ENCODE results near the gene PRKCI.
"Not testable (repeated sequence)": the region's sequence is repeated elsewhere in the genome, so short reads cannot be mapped to it uniquely, and the experiment has no call there.

PRKCI gene

DNA sequence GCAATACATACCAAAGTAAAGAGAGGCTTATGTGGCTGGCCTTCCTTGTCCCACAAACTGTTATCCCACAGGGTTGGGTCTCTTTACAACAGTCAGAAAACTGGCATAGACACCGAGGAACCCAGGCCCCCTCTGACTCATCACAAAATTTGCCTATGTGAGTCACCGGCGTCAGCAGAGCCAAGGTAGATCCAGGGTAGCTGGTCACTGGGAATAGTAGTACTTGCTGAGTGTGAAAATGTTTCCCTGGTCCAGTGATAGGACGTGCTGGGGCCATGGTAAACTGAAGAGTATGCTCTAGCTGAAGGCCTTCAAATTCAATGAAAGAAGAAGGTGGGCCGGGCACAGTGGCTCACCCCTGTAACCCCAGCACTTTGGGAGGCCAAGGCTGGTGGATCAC is 108.1 kb downstream of the PRKCI start:
- H3K9me3 Mint-ChIP-seq, result no peaks in the 10 kb centered on the region

DNA sequence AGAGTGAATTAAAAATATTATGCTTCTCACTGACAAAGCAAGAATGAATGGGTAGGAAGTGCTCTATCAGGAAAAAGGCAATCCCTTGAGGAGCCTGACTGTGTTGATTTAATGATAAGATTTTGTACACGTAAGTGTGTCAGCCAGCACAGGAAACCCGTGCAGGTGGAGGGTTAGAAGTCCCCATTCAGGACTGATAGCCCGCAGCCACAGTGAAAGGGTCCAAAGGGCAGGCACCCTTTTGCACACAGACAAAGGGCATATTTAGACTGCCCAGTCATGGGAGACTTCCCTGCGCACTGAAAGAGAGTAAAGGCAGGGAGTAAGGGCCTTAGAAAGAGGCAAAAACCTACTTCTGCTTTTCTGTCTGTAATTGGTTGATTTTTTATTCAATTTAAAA is 108.9 kb downstream of the PRKCI start:
- Mint-ChIP-seq H3K4me1 (ENCODE audit: low read depth) (no peaks in the 10 kb centered on the region), H3K27me3 (no peaks in the 10 kb centered on the region), H3K27ac (no peak overlapping the region), H3K9me3 (no peaks in the 10 kb centered on the region), H3K4me3 (no peak overlapping the region), H3K36me3 (ENCODE audit: low read depth) (no peaks in the 10 kb centered on the region)
- no peak for DNase-seq

More for the DNA sequence above, 108.1 kb downstream of the PRKCI start:
- Mint-ChIP-seq H3K4me1 (ENCODE audit: low read depth) (no peaks in the 10 kb centered on the region), H3K27me3 (no peaks in the 10 kb centered on the region), H3K4me3 (no peak overlapping the region), H3K36me3 (ENCODE audit: low read depth) (no peaks in the 10 kb centered on the region), H3K27ac (no peak overlapping the region)
- no peak for DNase-seq

- no peaks in the 10 kb centered on the region for H3K27me3 Mint-ChIP-seq
- H3K4me3 Mint-ChIP-seq, result no peak overlapping the region
- peaks cover 5% of the 10 kb centered on the region for H3K9me3 Mint-ChIP-seq
- no peak for DNase-seq
- H3K27ac Mint-ChIP-seq, result no peak overlapping the region
- no peaks in the 10 kb centered on the region for H3K36me3 Mint-ChIP-seq (ENCODE audit: low read depth)
- no peaks in the 10 kb centered on the region for H3K4me1 Mint-ChIP-seq (ENCODE audit: low read depth)
Observed at GRCh38 chr3:170337420-170337819, 115.2 kb downstream of the PRKCI start.

DNA sequence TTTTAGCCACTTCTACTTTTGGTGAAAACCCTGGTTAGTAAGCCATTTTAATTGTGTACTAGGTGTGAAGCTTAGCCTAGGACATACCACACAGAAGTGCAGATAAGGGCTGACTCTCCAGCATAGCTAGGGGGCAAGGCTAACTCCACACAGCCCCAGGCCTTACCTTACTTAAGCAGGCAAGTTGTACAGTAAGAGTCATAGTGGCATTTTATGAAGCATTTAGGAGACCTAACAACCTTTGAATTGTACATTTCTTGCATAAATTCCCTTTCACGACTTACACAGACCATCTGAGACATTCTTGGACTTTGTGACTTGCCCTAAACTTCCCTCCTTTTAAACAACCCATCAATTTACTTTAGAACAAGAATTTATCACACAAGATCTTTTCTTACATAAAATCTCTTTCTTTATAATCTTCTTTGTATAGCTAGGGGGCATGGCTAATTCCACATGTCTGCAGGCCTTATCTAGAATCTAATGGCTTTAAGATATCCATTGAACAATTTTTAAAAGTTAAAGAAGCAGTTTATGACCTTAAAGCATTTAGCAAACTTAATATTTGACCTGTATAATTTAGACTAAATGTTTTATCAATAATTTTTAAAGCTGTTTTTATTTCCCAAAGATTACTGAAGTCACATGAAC is 116.6 kb downstream of the PRKCI start:
- Mint-ChIP-seq H3K27me3 (no peaks in the 10 kb centered on the region), H3K36me3 (ENCODE audit: low read depth) (no peaks in the 10 kb centered on the region), H3K27ac (no peak overlapping the region), H3K9me3 (peaks cover 5% of the 10 kb centered on the region), H3K4me1 (ENCODE audit: low read depth) (no peaks in the 10 kb centered on the region), H3K4me3 (no peak overlapping the region)
- DNase-seq, result no peak

- not testable (repeated sequence) for H3K4me1 Mint-ChIP-seq (ENCODE audit: low read depth); DNase-seq; H3K27me3 Mint-ChIP-seq; H3K27ac Mint-ChIP-seq; H3K4me3 Mint-ChIP-seq; H3K36me3 Mint-ChIP-seq (ENCODE audit: low read depth); H3K9me3 Mint-ChIP-seq
Observed at GRCh38 chr3:170342273-170342672, 120.0 kb downstream of the PRKCI start.

GRCh38 chr3:170343859-170344258 is 121.6 kb downstream of the PRKCI start:
- not testable (repeated sequence) for H3K4me1 Mint-ChIP-seq (ENCODE audit: low read depth); H3K9me3 Mint-ChIP-seq; H3K36me3 Mint-ChIP-seq (ENCODE audit: low read depth); H3K4me3 Mint-ChIP-seq; DNase-seq; H3K27ac Mint-ChIP-seq; H3K27me3 Mint-ChIP-seq

DNA sequence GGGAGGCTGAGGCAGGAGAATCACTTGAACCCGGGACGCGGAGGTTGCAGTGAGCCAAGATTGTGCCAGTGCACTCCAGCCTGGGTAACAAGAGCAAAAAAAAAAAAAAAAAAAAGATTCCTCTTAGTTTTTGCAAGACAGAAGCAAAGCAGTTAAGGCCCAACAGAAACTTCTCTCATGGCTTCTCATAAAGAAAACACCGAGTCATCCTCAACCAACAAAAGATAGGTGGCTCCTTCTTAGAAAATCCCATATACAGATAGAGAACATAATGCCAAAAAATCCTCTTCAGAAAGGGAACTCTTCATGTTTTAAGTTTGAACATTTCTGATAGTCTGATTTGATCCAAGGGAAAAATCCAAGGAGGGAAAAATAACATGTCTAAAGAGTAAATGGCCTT is 122.7 kb downstream of the PRKCI start:
- H3K36me3 Mint-ChIP-seq (ENCODE audit: low read depth), result no peaks in the 10 kb centered on the region
- peaks cover 5% of the 10 kb centered on the region for H3K4me1 Mint-ChIP-seq (ENCODE audit: low read depth)
- H3K9me3 Mint-ChIP-seq, result no peaks in the 10 kb centered on the region
- no peak overlapping the region for H3K4me3 Mint-ChIP-seq
- no peak overlapping the region for H3K27ac Mint-ChIP-seq
- DNase-seq, result no peak
- no peaks in the 10 kb centered on the region for H3K27me3 Mint-ChIP-seq

GRCh38 chr3:170346481-170347392 is 124.5 kb downstream of the PRKCI start:
- Mint-ChIP-seq H3K27ac (no peak overlapping the region), H3K36me3 (ENCODE audit: low read depth) (no peaks in the 10 kb centered on the region), H3K4me3 (no peak overlapping the region), H3K4me1 (ENCODE audit: low read depth) (peaks cover 7% of the 10 kb centered on the region), H3K27me3 (no peaks in the 10 kb centered on the region), H3K9me3 (no peaks in the 10 kb centered on the region)
- DNase-seq, result no peak

GRCh38 chr3:170350515-170351413 is 128.5 kb downstream of the PRKCI start:
- H3K27me3 Mint-ChIP-seq, result no peaks in the 10 kb centered on the region
- no peaks in the 10 kb centered on the region for H3K9me3 Mint-ChIP-seq
- no peak overlapping the region for H3K4me3 Mint-ChIP-seq
- H3K27ac Mint-ChIP-seq, result no peak overlapping the region
- DNase-seq, result no peak
- H3K36me3 Mint-ChIP-seq (ENCODE audit: low read depth), result no peaks in the 10 kb centered on the region
- peaks cover 11% of the 10 kb centered on the region for H3K4me1 Mint-ChIP-seq (ENCODE audit: low read depth)

DNA sequence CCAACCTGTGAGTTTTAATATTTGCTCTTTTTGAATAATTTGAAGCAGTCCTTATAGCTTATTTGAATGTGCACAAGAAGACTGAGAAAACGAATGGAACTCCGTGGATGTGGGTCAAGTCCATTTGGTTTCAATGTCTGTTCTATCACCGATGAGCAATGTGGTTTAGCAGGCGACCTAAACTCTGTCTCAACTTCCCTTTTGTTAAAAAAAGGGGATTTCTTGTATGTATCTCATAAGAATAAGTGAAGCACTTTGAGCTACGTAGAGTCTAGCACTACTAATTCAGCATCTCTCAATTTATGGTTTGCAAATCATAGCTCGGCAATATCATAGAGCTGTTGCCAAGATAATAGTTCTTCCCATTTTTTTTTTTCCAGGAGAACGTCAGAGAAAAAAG is 130.7 kb downstream of the PRKCI start:
- Mint-ChIP-seq H3K4me1 (ENCODE audit: low read depth) (peaks cover 18% of the 10 kb centered on the region), H3K9me3 (no peaks in the 10 kb centered on the region), H3K27ac (no peak overlapping the region), H3K36me3 (ENCODE audit: low read depth) (no peaks in the 10 kb centered on the region), H3K27me3 (no peaks in the 10 kb centered on the region), H3K4me3 (no peak overlapping the region)
- DNase-seq, result no peak

GRCh38 chr3:170353485-170353884 is 131.3 kb downstream of the PRKCI start:
- H3K27me3 Mint-ChIP-seq, result no peaks in the 10 kb centered on the region
- H3K36me3 Mint-ChIP-seq (ENCODE audit: low read depth), result peaks cover 2% of the 10 kb centered on the region
- H3K4me1 Mint-ChIP-seq (ENCODE audit: low read depth), result peaks cover 20% of the 10 kb centered on the region
- no peaks in the 10 kb centered on the region for H3K9me3 Mint-ChIP-seq
- no peak overlapping the region for H3K4me3 Mint-ChIP-seq
- no peak overlapping the region for H3K27ac Mint-ChIP-seq
- no peak for DNase-seq

GRCh38 chr3:170354760-170355159 is 132.5 kb downstream of the PRKCI start:
- no peaks in the 10 kb centered on the region for H3K9me3 Mint-ChIP-seq
- peaks cover 8% of the 10 kb centered on the region for H3K36me3 Mint-ChIP-seq (ENCODE audit: low read depth)
- H3K4me1 Mint-ChIP-seq (ENCODE audit: low read depth), result peaks cover 29% of the 10 kb centered on the region
- no peak overlapping the region for H3K4me3 Mint-ChIP-seq
- no peaks in the 10 kb centered on the region for H3K27me3 Mint-ChIP-seq
- no peak overlapping the region for H3K27ac Mint-ChIP-seq
- no peak for DNase-seq
